HEK293T (cell line): ENCODE results near the gene ADGRA3.

Experiments
- ARNT ChIP-seq: fragments of 450-650 bp; IDR thresholded peaks from 2 replicates; pipeline ENCODE4 v1.6.1; 2017; ENCODE audit warnings: mild to moderate bottlenecking
- BHLHE40 ChIP-seq: fragments of 450-650 bp; IDR thresholded peaks from 2 replicates; pipeline ENCODE4 v1.6.1; 2016; ENCODE audit warnings: mild to moderate bottlenecking, moderate library complexity, borderline replicate concordance
- CTBP1 ChIP-seq: fragments of 450-650 bp; IDR thresholded peaks from 2 replicates; pipeline ENCODE4 v1.6.1; 2016; ENCODE audit warnings: borderline replicate concordance
- FOXA1 ChIP-seq: fragments of 450-650 bp; IDR thresholded peaks from 2 replicates; pipeline ENCODE4 v1.6.1; 2016; ENCODE audit warnings: mild to moderate bottlenecking
- FOXM1 ChIP-seq: fragments of 450-650 bp; IDR thresholded peaks from 2 replicates; pipeline ENCODE4 v1.6.1; 2017; ENCODE audit warnings: mild to moderate bottlenecking, borderline replicate concordance
- L3MBTL2 ChIP-seq: fragments of 450-650 bp; conservative IDR thresholded peaks from 2 replicates; pipeline ENCODE4 v1.6.1; 2016; ENCODE audit warnings: mild to moderate bottlenecking
- LEF1 ChIP-seq: fragments of 450-650 bp; IDR thresholded peaks from 2 replicates; pipeline ENCODE4 v1.6.1; 2017; ENCODE audit warnings: mild to moderate bottlenecking, borderline replicate concordance
- PKNOX1 ChIP-seq: fragments of 450-650 bp; IDR thresholded peaks from 2 replicates; pipeline ENCODE4 v1.6.1; 2016
- SP1 ChIP-seq: fragments of 450-650 bp; IDR thresholded peaks from 2 replicates; pipeline ENCODE4 v1.6.1; 2017
- SUZ12 ChIP-seq: fragments of 450-650 bp; IDR thresholded peaks from 2 replicates; pipeline ENCODE4 v1.6.1; 2016; ENCODE audit warnings: mild to moderate bottlenecking
- TARDBP ChIP-seq: fragments of 450-650 bp; IDR thresholded peaks from 2 replicates; pipeline ENCODE4 v1.6.1; 2016
- ZNF384 ChIP-seq: fragments of 450-650 bp; IDR thresholded peaks from 2 replicates; pipeline ENCODE4 v1.6.1; 2016

- TF ChIP-seq LEF1 (no peak), FOXA1 (no peak), BHLHE40 (no peak), CTBP1 (no peak), SP1 (no peak), FOXM1 (no peak), SUZ12 (no peak), ZNF384 (no peak), PKNOX1 (no peak), L3MBTL2 (no peak), TARDBP (no peak), ARNT (no peak)
Observed at GRCh38 chr4:22430626-22431025, 85.2 kb downstream of the ADGRA3 start.
